GM21447 (cell line): ENCODE measurements around the gene SGF29.
"Not testable (repeated sequence)": the region's sequence is repeated elsewhere in the genome, so short reads cannot be mapped to it uniquely, and the experiment has no call there.

ENCODE experiments used
- ATAC-seq: cut with Tn5 transposase; IDR thresholded peaks from one replicate; pipeline ENCODE4 v1.9.1; 2021; ENCODE audit not compliant: unreplicated experiment

SGF29 gene

GRCh38 chr16:28553776-28554633 is at the start of gene SGF29:
Gene SGF29 (plus strand): TSS chr16:28553920. CDS start chr16:28581070, 27,150 bp downstream.
- peak; percentile 72 for ATAC-seq

GRCh38 chr16:28504707-28505404 is 48.9 kb upstream of the SGF29 start:
- ATAC-seq, result no peak

- no peak for ATAC-seq
Observed at GRCh38 chr16:28505489-28506137, 48.1 kb upstream of the SGF29 start.

GRCh38 chr16:28511031-28511430 is 42.7 kb upstream of the SGF29 start:
- ATAC-seq, result no peak

- no peak for ATAC-seq
Observed at GRCh38 chr16:28511801-28512789, 41.6 kb upstream of the SGF29 start.

GRCh38 chr16:28513484-28514181 is 40.1 kb upstream of the SGF29 start:
- ATAC-seq, result no peak

GRCh38 chr16:28514246-28514645 is 39.5 kb upstream of the SGF29 start:
- no peak for ATAC-seq

- no peak for ATAC-seq
Observed at GRCh38 chr16:28520672-28521071, 33.0 kb upstream of the SGF29 start.

- no peak for ATAC-seq
Observed at GRCh38 chr16:28521436-28521835, 32.3 kb upstream of the SGF29 start.

GRCh38 chr16:28522792-28523191 is 30.9 kb upstream of the SGF29 start:
- ATAC-seq, result no peak

GRCh38 chr16:28524681-28525171 is 29.0 kb upstream of the SGF29 start:
- ATAC-seq, result no peak

GRCh38 chr16:28526201-28527099 is 27.3 kb upstream of the SGF29 start:
- no peak for ATAC-seq

GRCh38 chr16:28527100-28527785 is 26.5 kb upstream of the SGF29 start:
- ATAC-seq, result not testable (repeated sequence)

GRCh38 chr16:28527985-28528384 is 25.7 kb upstream of the SGF29 start:
- no peak for ATAC-seq

GRCh38 chr16:28528463-28528867 is 25.3 kb upstream of the SGF29 start:
- ATAC-seq, result no peak

- no peak for ATAC-seq
Observed at GRCh38 chr16:28529124-28529523, 24.6 kb upstream of the SGF29 start.

- ATAC-seq, result no peak
Observed at GRCh38 chr16:28531777-28532744, 21.7 kb upstream of the SGF29 start.
